WI38 (cell line): Measurements from ENCODE around the gene NOL4L.
A peak's percentile ranks its signal among the peaks of the same experiment; 100 is the strongest.
"Not testable (repeated sequence)": the region's sequence is repeated elsewhere in the genome, so short reads cannot be mapped to it uniquely, and the experiment has no call there.

ENCODE experiments used
- H3K4me3 ChIP-seq: 2 replicates; pipeline ENCODE4 v1.5.1; 2011; ENCODE audit warnings: low read depth, mild to moderate bottlenecking, control low read depth, low read length
- CTCF ChIP-seq: IDR thresholded peaks from 2 replicates; pipeline ENCODE4 v1.5.1; 2012; ENCODE audit warnings: low read depth, mild to moderate bottlenecking, control low read depth, low read length

Gene NOL4L

GRCh38 chr20:32583581-32584070, 1.5 kb downstream of the NOL4L start:
- no peak for TF ChIP-seq CTCF
- peak overlapping the region; percentile 68 for H3K4me3 ChIP-seq

GRCh38 chr20:32582659-32583580, 2.2 kb downstream of the NOL4L start:
- peak overlapping the region; percentile 68 for H3K4me3 ChIP-seq
- no peak for TF ChIP-seq CTCF

GRCh38 chr20:32581839-32582658, 3.1 kb downstream of the NOL4L start:
- no peak for TF ChIP-seq CTCF
- H3K4me3 ChIP-seq = no peak overlapping the region

GRCh38 chr20:32580970-32581838, 3.9 kb downstream of the NOL4L start:
- no peak for TF ChIP-seq CTCF
- H3K4me3 ChIP-seq = no peak overlapping the region

- no peak for TF ChIP-seq CTCF
- H3K4me3 ChIP-seq = no peak overlapping the region
These were observed 4.7 kb downstream of the NOL4L start for GRCh38 chr20:32580219-32580969.

GRCh38 chr20:32578840-32579390, 6.2 kb downstream of the NOL4L start:
- no peak for TF ChIP-seq CTCF
- H3K4me3 ChIP-seq = no peak overlapping the region

GRCh38 chr20:32578062-32578461, 7.1 kb downstream of the NOL4L start:
- H3K4me3 ChIP-seq = not testable (repeated sequence)
